Activated T-helper 2 cell treated with anti-CD3 and anti-CD28 coated beads, Interferon-gamma antibody, Interleukin-2, Interleukin-4, amounts not matched to agents 10 μg/mL and 5 μg/mL and 100 μg/mL, durations not matched to agents 14 hours and 24 hours and 36 hours (primary cell): ENCODE results near the gene NFATC1. TPM values are rescaled to one million over a fixed set of nuclear protein-coding genes. Genes with fewer than 3 reads are reported as not detected.

Experiments used
- DNase-seq: peaks from one replicate; pipeline ENCODE4 v3.0.0; 2021; ENCODE audit warnings: low spot score
- H3K27ac Mint-ChIP-seq: one replicate; pipeline ENCODE4 v1.8.0; 2021; ENCODE audit warnings: mixed read lengths
- H3K27me3 Mint-ChIP-seq: one replicate; pipeline ENCODE4 v1.8.0; 2021; ENCODE audit warnings: low read depth, mixed read lengths
- H3K36me3 Mint-ChIP-seq: one replicate; pipeline ENCODE4 v1.8.0; 2021; ENCODE audit warnings: low read depth, mixed read lengths
- H3K4me1 Mint-ChIP-seq: one replicate; pipeline ENCODE4 v1.8.0; 2021; ENCODE audit warnings: low read depth, mixed read lengths
- H3K4me3 Mint-ChIP-seq: one replicate; pipeline ENCODE4 v1.8.0; 2021; ENCODE audit warnings: low read depth, mild to moderate bottlenecking, moderate library complexity, mixed read lengths
- H3K9me3 Mint-ChIP-seq: one replicate; pipeline ENCODE4 v1.8.0; 2021; ENCODE audit warnings: mixed read lengths
- intact Hi-C: fragments of 100-400 bp; cut with micrococcal nuclease; formaldehyde crosslinking; loops from one replicate; pipeline ENCODE4 v1.15.1; 2023
- total RNA-seq: library from RNA; stranded (reverse); gene quantifications from 2 replicates; pipeline ENCODE4 v1.2.3, GENCODE V29; 2022

NFATC1 gene
- total RNA-seq, 1 donor from 2014 or later = 99.9 TPM

- Mint-ChIP-seq H3K4me1 (peaks cover 7% of the 10 kb centered on the region), H3K36me3 (peaks cover 44% of the 10 kb centered on the region), H3K27me3 (no peaks in the 10 kb centered on the region), H3K4me3 (no peak overlapping the region), H3K9me3 (no peaks in the 10 kb centered on the region), H3K27ac (no peak overlapping the region)
- intact Hi-C loops = no loop called here
- no peak for DNase-seq
Observed at GRCh38 chr18:79418642-79419041, 22.9 kb downstream of the NFATC1 start.

GRCh38 chr18:79420033-79420745 is 24.5 kb downstream of the NFATC1 start:
- H3K4me3 Mint-ChIP-seq = no peak overlapping the region
- peaks cover 40% of the 10 kb centered on the region for H3K36me3 Mint-ChIP-seq
- DNase-seq = no peak
- H3K9me3 Mint-ChIP-seq = no peaks in the 10 kb centered on the region
- peak overlapping the region; percentile 22 for H3K27ac Mint-ChIP-seq
- H3K27me3 Mint-ChIP-seq = no peaks in the 10 kb centered on the region
- H3K4me1 Mint-ChIP-seq = peaks cover 13% of the 10 kb centered on the region
- intact Hi-C loops = no loop called here

GRCh38 chr18:79421275-79421857 is 25.6 kb downstream of the NFATC1 start:
- no peak for DNase-seq
- Mint-ChIP-seq H3K27me3 (no peaks in the 10 kb centered on the region), H3K4me1 (peaks cover 13% of the 10 kb centered on the region), H3K4me3 (no peak overlapping the region), H3K9me3 (no peaks in the 10 kb centered on the region), H3K36me3 (peaks cover 47% of the 10 kb centered on the region), H3K27ac (no peak overlapping the region)
- intact Hi-C loops = no loop called here

GRCh38 chr18:79422022-79422782 is 26.5 kb downstream of the NFATC1 start:
- Mint-ChIP-seq H3K9me3 (no peaks in the 10 kb centered on the region), H3K4me1 (peaks cover 13% of the 10 kb centered on the region), H3K27ac (no peak overlapping the region), H3K27me3 (no peaks in the 10 kb centered on the region), H3K36me3 (peaks cover 43% of the 10 kb centered on the region), H3K4me3 (no peak overlapping the region)
- intact Hi-C loops = no loop called here
- DNase-seq = no peak

- Mint-ChIP-seq H3K27ac (no peak overlapping the region), H3K36me3 (peaks cover 43% of the 10 kb centered on the region), H3K4me3 (no peak overlapping the region), H3K4me1 (peaks cover 13% of the 10 kb centered on the region), H3K27me3 (no peaks in the 10 kb centered on the region), H3K9me3 (no peaks in the 10 kb centered on the region)
- intact Hi-C loops = no loop called here
- no peak for DNase-seq
Observed at GRCh38 chr18:79422783-79423165, 27.0 kb downstream of the NFATC1 start.

GRCh38 chr18:79423211-79424007 is 27.7 kb downstream of the NFATC1 start:
- no peak for DNase-seq
- peaks cover 46% of the 10 kb centered on the region for H3K36me3 Mint-ChIP-seq
- H3K27me3 Mint-ChIP-seq = no peaks in the 10 kb centered on the region

GRCh38 chr18:79424008-79424565 is 28.4 kb downstream of the NFATC1 start:
- no peaks in the 10 kb centered on the region for H3K27me3 Mint-ChIP-seq
- no peaks in the 10 kb centered on the region for H3K9me3 Mint-ChIP-seq
- no peak for DNase-seq
- intact Hi-C loops = no loop called here
- H3K4me3 Mint-ChIP-seq = no peak overlapping the region
- H3K4me1 Mint-ChIP-seq = peaks cover 13% of the 10 kb centered on the region
- H3K36me3 Mint-ChIP-seq = peaks cover 44% of the 10 kb centered on the region
- H3K27ac Mint-ChIP-seq = peak overlapping the region; percentile 44

More at GRCh38 chr18:79423211-79424007, 27.7 kb downstream of the NFATC1 start:
- H3K9me3 Mint-ChIP-seq = no peaks in the 10 kb centered on the region
- intact Hi-C loops = no loop called here
- peaks cover 13% of the 10 kb centered on the region for H3K4me1 Mint-ChIP-seq
- H3K27ac Mint-ChIP-seq = no peak overlapping the region
- no peak overlapping the region for H3K4me3 Mint-ChIP-seq

GRCh38 chr18:79424880-79425568 is 29.3 kb downstream of the NFATC1 start:
- Mint-ChIP-seq H3K4me3 (no peak overlapping the region), H3K36me3 (peaks cover 45% of the 10 kb centered on the region)
- intact Hi-C loops = no loop called here

GRCh38 chr18:79425569-79425886 is 29.8 kb downstream of the NFATC1 start:
- Mint-ChIP-seq H3K4me3 (no peak overlapping the region), H3K4me1 (peaks cover 12% of the 10 kb centered on the region), H3K9me3 (no peaks in the 10 kb centered on the region), H3K27me3 (no peaks in the 10 kb centered on the region), H3K27ac (no peak overlapping the region), H3K36me3 (peaks cover 40% of the 10 kb centered on the region)
- intact Hi-C loops = no loop called here
- DNase-seq = no peak

More at GRCh38 chr18:79424880-79425568, 29.3 kb downstream of the NFATC1 start:
- Mint-ChIP-seq H3K27ac (peak overlapping the region; percentile 44), H3K4me1 (peaks cover 15% of the 10 kb centered on the region), H3K27me3 (no peaks in the 10 kb centered on the region), H3K9me3 (no peaks in the 10 kb centered on the region)
- no peak for DNase-seq

- Mint-ChIP-seq H3K36me3 (peaks cover 42% of the 10 kb centered on the region), H3K27me3 (no peaks in the 10 kb centered on the region), H3K27ac (no peak overlapping the region), H3K9me3 (no peaks in the 10 kb centered on the region), H3K4me1 (peaks cover 12% of the 10 kb centered on the region), H3K4me3 (no peak overlapping the region)
- intact Hi-C loops = no loop called here
- no peak for DNase-seq
Observed at GRCh38 chr18:79426376-79427300, 30.9 kb downstream of the NFATC1 start.

GRCh38 chr18:79427368-79428225 is 31.9 kb downstream of the NFATC1 start:
- no peaks in the 10 kb centered on the region for H3K9me3 Mint-ChIP-seq
- DNase-seq = no peak
- intact Hi-C loops = no loop called here
- H3K4me1 Mint-ChIP-seq = peaks cover 8% of the 10 kb centered on the region
- no peak overlapping the region for H3K27ac Mint-ChIP-seq
- H3K27me3 Mint-ChIP-seq = no peaks in the 10 kb centered on the region
- no peak overlapping the region for H3K4me3 Mint-ChIP-seq
- peaks cover 38% of the 10 kb centered on the region for H3K36me3 Mint-ChIP-seq
